Left colon (tissue), 2 donors: ENCODE measurements around the gene SOWAHC. TPM values are rescaled to one million over a fixed set of nuclear protein-coding genes. Genes with fewer than 3 reads are reported as not detected.

Experiments
- total RNA-seq, 2 donors: library from RNA; stranded (reverse); fragmentation: NEBNext Ultra II Directional; extraction: Animal tissue kit (Norgen Biotek cat#: 25700); gene quantifications; one replicate each; pipeline ENCODE4 v1.2.1, GENCODE V29; 2021
- donor health status: DM: no; HTN: no; CAD: no.
- donor health status: DM: yes; HTN: yes; CAD: no.

SOWAHC gene
- total RNA-seq, 2 donors from 2014 or later, result 42.4 to 55.8 TPM

Other genes with a start within 250 kb of the SOWAHC start
- 10 to 100 TPM; 77.1 to 80.8 TPM for gene SEPTIN10, start 398 bp upstream of the SOWAHC start, total RNA-seq
- 10 to 100 TPM; 23.6 to 38.2 TPM for gene RGPD5, start 179.9 kb downstream of the SOWAHC start, total RNA-seq